Transverse colon (tissue), 4 donors: ENCODE results near the gene MAMSTR.

Source experiments
- CTCF ChIP-seq, 5 experiments: fragments of 200-600 bp in 3 of 5; fragments of 450-650 bp in 2 of 5; sonication (generic) in 3 of 5; IDR thresholded peaks; 1 replicate in 2 of 5; 2 replicates in 3 of 5; pipeline ENCODE4 v1.5.1; 2016 to 2017; ENCODE audit warnings: antibody characterized with exemption in 5 of 5, inconsistent platforms in 3 of 5, mild to moderate bottlenecking in 2 of 5, moderate library complexity in 1 of 5
- POLR2AphosphoS5 ChIP-seq, 3 donors: sonication (generic); formaldehyde crosslinking; IDR thresholded peaks; one replicate each; pipeline ENCODE4 v1.6.1; 2016; ENCODE audit warnings: antibody characterized with exemption in 3 of 3

GRCh38 chr19:48755084-48755641, 35.6 kb upstream of the MAMSTR start, which contains the start of gene FGF21:
- no peak for TF ChIP-seq CTCF (IDR thresholded peaks at IDR 0.05)
- no peak for TF ChIP-seq POLR2AphosphoS5 (IDR thresholded peaks at IDR 0.05)
